SK-N-SH (cell line): ENCODE results near the gene PRKG1.

ENCODE experiments used
- CTCF ChIP-seq: fragments of 200-600 bp; sonication (generic); IDR thresholded peaks from 2 replicates; pipeline ENCODE4 v1.6.1; 2017; ENCODE audit warnings: antibody characterized with exemption, mild to moderate bottlenecking, moderate library complexity
- EP300 ChIP-seq, 2 experiments: IDR thresholded peaks; 2 replicates each; pipeline versions ENCODE4 v1.4.0 to v1.6.1; 2012; ENCODE audit warnings: borderline replicate concordance in 1 of 2, low read depth in 1 of 2, low read length in 1 of 2
- IRF3 ChIP-seq: fragments of 150-350 bp; IDR thresholded peaks from 2 replicates; pipeline ENCODE4 v1.6.1; 2016; ENCODE audit warnings: mild to moderate bottlenecking, low read depth, low read length
- JUND ChIP-seq: IDR thresholded peaks from 2 replicates; pipeline ENCODE4 v1.4.0; 2012
- NRF1 ChIP-seq: IDR thresholded peaks from 2 replicates; pipeline ENCODE4 v1.6.1; 2012; ENCODE audit warnings: low read depth, mild to moderate bottlenecking, low read length
- RFX5 ChIP-seq: IDR thresholded peaks from 2 replicates; pipeline ENCODE4 v1.6.1; 2012; ENCODE audit warnings: mild to moderate bottlenecking, improper control_type of control experiment, low read length
- USF2 ChIP-seq: fragments of 150-350 bp; IDR thresholded peaks from 2 replicates; pipeline ENCODE4 v1.6.1; 2017; ENCODE audit warnings: antibody characterized with exemption, low read length, low read depth, borderline replicate concordance

GRCh38 chr10:51767103-51767763 lies 692.9 kb downstream of the PRKG1 start:
- no peak for TF ChIP-seq CTCF
- no peak for TF ChIP-seq JUND
- no peak for TF ChIP-seq EP300 (IDR thresholded peaks at IDR 0.05; ENCODE audit: borderline replicate concordance in 1 of 2, low read depth in 1 of 2, low read length in 1 of 2)
- TF ChIP-seq USF2: no peak
- TF ChIP-seq IRF3: no peak
- TF ChIP-seq RFX5: no peak
- TF ChIP-seq NRF1: no peak
